Vagina (tissue), 2 donors: ENCODE data around the gene TM9SF4. TPM values are rescaled to one million over a fixed set of nuclear protein-coding genes. Genes with fewer than 3 reads are reported as not detected.

Source experiments
- DNase-seq, 2 donors: peaks; one replicate each; pipeline ENCODE4 v3.0.0-alpha.2; 2017; ENCODE audit errors: extremely low spot score in 2 of 2
- H3K27ac ChIP-seq: fragments of 200-600 bp; sonication (generic); one replicate; pipeline ENCODE4 v1.5.1; 2019
- H3K27me3 ChIP-seq: fragments of 200-600 bp; sonication (generic); one replicate; pipeline ENCODE4 v1.5.1; 2019
- H3K36me3 ChIP-seq, 2 donors: fragments of 200-600 bp; sonication (generic); one replicate each; pipeline ENCODE4 v1.5.1; 2017 to 2019
- H3K4me1 ChIP-seq: fragments of 200-600 bp; sonication (generic); one replicate; pipeline ENCODE4 v1.5.1; 2019
- H3K4me3 ChIP-seq, 2 donors: fragments of 200-600 bp; sonication (generic); 1 replicate in 1 of 2; 2 replicates in 1 of 2; pipeline ENCODE4 v1.5.1; 2016 to 2019
- H3K9me3 ChIP-seq: fragments of 200-600 bp; sonication (generic); one replicate; pipeline ENCODE4 v1.5.1; 2019
- CTCF ChIP-seq, 3 experiments: fragments of 450-650 bp in 2 of 3; fragments of 200-600 bp in 1 of 3; sonication (generic) in 1 of 3; IDR thresholded peaks; one replicate each; pipeline ENCODE4 v1.5.1; 2017 to 2019; ENCODE audit warnings: antibody characterized with exemption in 3 of 3, mild to moderate bottlenecking in 2 of 3, moderate library complexity in 2 of 3
- POLR2A ChIP-seq, 2 donors: fragments of 450-650 bp; IDR thresholded peaks; one replicate each; pipeline ENCODE4 v1.6.1; 2017; ENCODE audit warnings: antibody characterized with exemption in 2 of 2, mild to moderate bottlenecking in 2 of 2, moderate library complexity in 2 of 2
- POLR2AphosphoS5 ChIP-seq, 2 donors: sonication (generic); formaldehyde crosslinking; IDR thresholded peaks; one replicate each; pipeline ENCODE4 v1.9.0; 2017; ENCODE audit warnings: antibody characterized with exemption in 2 of 2, mild to moderate bottlenecking in 2 of 2, low read depth in 1 of 2; ENCODE audit not compliant: insufficient read depth in 1 of 2
- intact Hi-C: fragments of 100-400 bp; cut with DNase I; formaldehyde crosslinking; loops from one replicate; pipeline ENCODE4 v1.15.1; 2023
- total RNA-seq: library from RNA; depleted of rRNA; stranded (reverse); fragments of >200 nt; gene quantifications from one replicate; pipeline ENCODE4 v1.2.3, GENCODE V29; 2016

TM9SF4 gene
- total RNA-seq, 1 donor from 2014 or later = 32.2 TPM

GRCh38 chr20:32201977-32202363, 92.5 kb downstream of the TM9SF4 start:
- TF ChIP-seq CTCF (IDR thresholded peaks at IDR 0.05) (no peak), POLR2A (IDR thresholded peaks at IDR 0.05) (no peak), POLR2AphosphoS5 (IDR thresholded peaks at IDR 0.05; ENCODE audit: insufficient read depth in 1 of 2, low read depth in 1 of 2) (no peak)

GRCh38 chr20:32203356-32204204, 94.1 kb downstream of the TM9SF4 start:
- DNase-seq = no peak
- Histone ChIP-seq H3K27me3 (no peaks in the 10 kb centered on the region), H3K27ac (peak overlapping the region; percentile 96), H3K4me1 (peaks cover 55% of the 10 kb centered on the region), H3K4me3 (no peak overlapping the region), H3K36me3 (peaks cover 0 to 23% of the 10 kb centered on the region in 2 donors), H3K9me3 (no peaks in the 10 kb centered on the region)
- intact Hi-C loops = no loop called here
- TF ChIP-seq POLR2A (IDR thresholded peaks at IDR 0.05) (no peak), CTCF (IDR thresholded peaks at IDR 0.05) (no peak), POLR2AphosphoS5 (IDR thresholded peaks at IDR 0.05; ENCODE audit: insufficient read depth in 1 of 2, low read depth in 1 of 2) (no peak)

More at GRCh38 chr20:32201977-32202363, 92.5 kb downstream of the TM9SF4 start:
- H3K36me3 ChIP-seq = peaks cover 0 to 39% of the 10 kb centered on the region in 2 donors
- no peaks in the 10 kb centered on the region for H3K9me3 ChIP-seq
- intact Hi-C loops = no loop called here
- no peak overlapping the region for H3K4me3 ChIP-seq
- H3K27me3 ChIP-seq = no peaks in the 10 kb centered on the region
- DNase-seq = no peak
- no peak overlapping the region for H3K27ac ChIP-seq
- peaks cover 48% of the 10 kb centered on the region for H3K4me1 ChIP-seq

DNA sequence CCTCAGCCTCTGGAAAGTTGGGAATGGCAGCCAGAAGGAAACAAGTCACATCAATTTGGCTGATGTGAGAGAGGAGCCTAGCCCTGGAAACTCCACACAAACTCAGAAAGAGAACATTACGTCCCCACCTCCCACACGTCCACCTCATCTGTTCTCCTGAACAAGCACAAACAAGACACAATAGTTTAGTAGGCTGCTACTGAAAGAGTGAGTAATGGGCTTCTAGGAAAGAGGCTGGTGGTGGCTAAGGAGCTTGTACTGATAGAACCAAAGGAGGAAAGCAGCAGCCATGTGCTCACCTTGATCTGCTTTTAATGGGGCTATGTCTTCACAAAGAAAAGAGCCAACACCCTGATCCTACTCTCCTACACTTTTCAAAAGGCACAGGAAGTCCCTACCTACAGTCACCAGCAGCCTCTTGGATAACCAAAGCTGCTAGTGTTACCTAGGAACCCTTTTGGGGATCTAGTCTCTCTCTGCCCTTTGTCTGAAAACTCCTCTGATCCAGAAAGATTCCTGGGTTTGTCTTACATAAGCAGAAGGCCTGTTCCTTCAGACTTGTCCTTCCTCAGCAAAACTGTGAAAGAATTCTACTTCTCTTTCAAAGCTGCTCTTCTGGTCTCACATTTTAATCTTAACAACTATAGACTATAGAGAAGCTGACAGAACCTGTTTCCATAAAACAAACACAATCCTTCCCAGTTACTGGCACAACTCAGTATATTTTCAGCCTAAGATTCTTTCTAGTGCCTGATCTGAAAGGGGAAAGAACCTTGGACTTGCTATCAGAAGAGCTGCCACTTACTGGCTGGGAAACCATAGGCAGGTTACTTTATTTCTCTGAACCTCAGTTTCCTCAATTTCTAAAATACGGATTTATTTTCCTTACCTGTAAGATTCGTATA, 94.9 kb downstream of the TM9SF4 start:
- no peak overlapping the region for H3K4me3 ChIP-seq
- H3K27me3 ChIP-seq = no peaks in the 10 kb centered on the region
- no peak for DNase-seq
- peaks cover 0 to 14% of the 10 kb centered on the region in 2 donors for H3K36me3 ChIP-seq
- intact Hi-C loops = no loop called here
- H3K4me1 ChIP-seq = peaks cover 64% of the 10 kb centered on the region
- H3K27ac ChIP-seq = peak overlapping the region; percentile 96
- no peaks in the 10 kb centered on the region for H3K9me3 ChIP-seq
- TF ChIP-seq POLR2A (IDR thresholded peaks at IDR 0.05) (no peak), POLR2AphosphoS5 (IDR thresholded peaks at IDR 0.05; ENCODE audit: insufficient read depth in 1 of 2, low read depth in 1 of 2) (no peak), CTCF (IDR thresholded peaks at IDR 0.05) (no peak)

- no peaks in the 10 kb centered on the region for H3K27me3 ChIP-seq
- TF ChIP-seq CTCF (IDR thresholded peaks at IDR 0.05) (no peak), POLR2AphosphoS5 (IDR thresholded peaks at IDR 0.05; ENCODE audit: insufficient read depth in 1 of 2, low read depth in 1 of 2) (no peak), POLR2A (IDR thresholded peaks at IDR 0.05) (no peak)
- H3K4me3 ChIP-seq = peak overlapping the region in 1 of 2 donors; percentile 100
- H3K9me3 ChIP-seq = no peaks in the 10 kb centered on the region
- DNase-seq = no peak
- peaks cover 70% of the 10 kb centered on the region for H3K4me1 ChIP-seq
- peaks cover 0 to 9% of the 10 kb centered on the region in 2 donors for H3K36me3 ChIP-seq
- H3K27ac ChIP-seq = peak overlapping the region; percentile 96
- intact Hi-C loops = no loop called here
These were observed 95.8 kb downstream of the TM9SF4 start for GRCh38 chr20:32205110-32205842.
